Fibroblast of skin of back (primary cell): ENCODE results near the gene WDR6.

ENCODE experiments used
- DNase-seq: peaks from one replicate; pipeline ENCODE4 v3.0.0-alpha.2; 2013

The WDR6 gene

GRCh38 chr3:49028298-49028672 lies 21.1 kb downstream of the WDR6 start:
- no peak for DNase-seq

- DNase-seq: peak; percentile 91
These were observed 21.7 kb downstream of the WDR6 start, which contains the start of gene IMPDH2 for GRCh38 chr3:49028673-49029562. Gene IMPDH2 (minus strand): TSS chr3:49029398. CDS start chr3:49029350, 48 bp downstream.

- no peak for DNase-seq
These were observed 22.3 kb downstream of the WDR6 start for GRCh38 chr3:49029563-49029884.

- no peak for DNase-seq
These were observed 23.1 kb downstream of the WDR6 start for GRCh38 chr3:49030321-49030720.

- no peak for DNase-seq
These were observed 25.6 kb downstream of the WDR6 start for GRCh38 chr3:49032646-49033304.

GRCh38 chr3:49034650-49035049 lies 27.5 kb downstream of the WDR6 start:
- DNase-seq: no peak

- DNase-seq: no peak
These were observed 28.1 kb downstream of the WDR6 start for GRCh38 chr3:49035281-49035680.

GRCh38 chr3:49053543-49053942 lies 46.4 kb downstream of the WDR6 start:
- no peak for DNase-seq

GRCh38 chr3:49054344-49054862 lies 47.2 kb downstream of the WDR6 start:
- DNase-seq: no peak

- DNase-seq: no peak
These were observed 50.1 kb downstream of the WDR6 start for GRCh38 chr3:49057268-49057667.

- DNase-seq: no peak
These were observed 50.8 kb downstream of the WDR6 start for GRCh38 chr3:49058011-49058410.
